ENCODE results near the gene TTLL11.

Gene TTLL11

DNA sequence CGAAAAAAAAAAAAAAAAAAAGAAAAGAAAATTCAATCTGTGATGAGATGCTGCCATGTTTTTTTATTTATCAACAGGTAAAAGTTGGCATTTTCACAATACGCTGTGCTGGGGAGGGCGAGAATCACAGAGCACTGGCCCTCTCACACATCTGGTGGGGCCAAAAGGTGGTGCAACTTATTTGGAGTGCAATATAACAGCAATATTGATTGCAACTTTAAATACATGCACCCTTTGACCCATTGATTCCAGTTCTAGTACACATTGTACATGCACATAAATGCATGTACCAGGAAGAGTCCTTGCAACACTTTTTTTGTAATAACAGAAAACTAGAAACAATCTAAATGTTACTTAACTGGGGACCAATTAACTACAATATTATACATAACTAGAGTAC, 282.6 kb downstream of the TTLL11 start:
- no peak for DNase-seq (ENCODE audit: extremely low read depth, insufficient read length)
- TF ChIP-seq CTCF (IDR thresholded peaks at IDR 0.05; ENCODE audit: insufficient read depth, low read length, poor library complexity, severe bottlenecking), result no peak
- H3K4me3 ChIP-seq (replicated peaks; ENCODE audit: low read depth, low read length), result no peak overlapping the region
- no peaks in the 10 kb centered on the region for H3K27me3 ChIP-seq (replicated peaks; ENCODE audit: control insufficient read depth, insufficient read depth, low read length)
- no peaks in the 10 kb centered on the region for H3K36me3 ChIP-seq (ENCODE audit: control insufficient read depth, insufficient read depth, low read length)

- Histone ChIP-seq H3K36me3 (ENCODE audit: control insufficient read depth, insufficient read depth, low read length) (no peaks in the 10 kb centered on the region), H3K27me3 (replicated peaks; ENCODE audit: control insufficient read depth, insufficient read depth, low read length) (no peaks in the 10 kb centered on the region), H3K4me3 (replicated peaks; ENCODE audit: low read depth, low read length) (no peak overlapping the region)
- no peak for DNase-seq (ENCODE audit: extremely low read depth, insufficient read length)
- TF ChIP-seq CTCF (IDR thresholded peaks at IDR 0.05; ENCODE audit: insufficient read depth, low read length, poor library complexity, severe bottlenecking), result no peak
Measured at GRCh38 chr9:121809356-121810050, 283.6 kb downstream of the TTLL11 start.

- Histone ChIP-seq H3K4me3 (replicated peaks; ENCODE audit: low read depth, low read length) (no peak overlapping the region), H3K27me3 (replicated peaks; ENCODE audit: control insufficient read depth, insufficient read depth, low read length) (no peaks in the 10 kb centered on the region), H3K36me3 (ENCODE audit: control insufficient read depth, insufficient read depth, low read length) (no peaks in the 10 kb centered on the region)
- no peak for TF ChIP-seq CTCF (IDR thresholded peaks at IDR 0.05; ENCODE audit: insufficient read depth, low read length, poor library complexity, severe bottlenecking)
- DNase-seq (ENCODE audit: extremely low read depth, insufficient read length), result no peak
Measured at GRCh38 chr9:121808781-121809180, 284.3 kb downstream of the TTLL11 start.

DNA sequence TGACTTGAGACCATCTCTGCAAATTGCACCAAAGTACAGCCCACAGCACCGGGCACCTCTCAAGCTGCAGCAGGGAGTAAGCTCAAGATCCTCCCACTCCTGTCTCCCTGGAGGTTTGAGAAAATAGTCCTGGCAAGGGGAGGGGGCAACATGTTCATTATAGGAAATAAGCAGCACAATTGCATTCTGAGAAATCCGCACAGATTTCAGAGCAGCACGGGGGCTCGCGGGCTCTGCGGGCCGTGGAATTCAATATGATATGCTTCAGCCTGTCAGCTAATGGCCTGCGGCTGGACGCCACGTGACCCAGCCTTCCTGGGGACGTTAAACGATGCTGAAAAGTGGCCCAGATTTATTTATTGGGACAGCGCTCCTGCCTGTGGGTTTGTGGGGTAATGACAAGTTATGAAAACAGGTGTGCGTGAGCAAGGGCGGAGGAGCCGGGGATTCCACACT, 285.3 kb downstream of the TTLL11 start:
- Histone ChIP-seq H3K4me3 (replicated peaks; ENCODE audit: low read depth, low read length) (no peak overlapping the region), H3K36me3 (ENCODE audit: control insufficient read depth, insufficient read depth, low read length) (no peaks in the 10 kb centered on the region), H3K27me3 (replicated peaks; ENCODE audit: control insufficient read depth, insufficient read depth, low read length) (peaks cover under 1% of the 10 kb centered on the region; the same call in 1 of the 2 replicates)
- no peak for TF ChIP-seq CTCF (IDR thresholded peaks at IDR 0.05; ENCODE audit: insufficient read depth, low read length, poor library complexity, severe bottlenecking)
- DNase-seq (ENCODE audit: extremely low read depth, insufficient read length), result no peak

- peaks cover 2% of the 10 kb centered on the region; the same call in 1 of the 2 replicates for H3K27me3 ChIP-seq (replicated peaks; ENCODE audit: control insufficient read depth, insufficient read depth, low read length)
- no peaks in the 10 kb centered on the region for H3K36me3 ChIP-seq (ENCODE audit: control insufficient read depth, insufficient read depth, low read length)
- TF ChIP-seq CTCF (IDR thresholded peaks at IDR 0.05; ENCODE audit: insufficient read depth, low read length, poor library complexity, severe bottlenecking), result no peak
- H3K4me3 ChIP-seq (replicated peaks; ENCODE audit: low read depth, low read length), result no peak overlapping the region
- no peak for DNase-seq (ENCODE audit: extremely low read depth, insufficient read length)
Measured at GRCh38 chr9:121807069-121807822, 285.9 kb downstream of the TTLL11 start.
